HG03280 (cell line): ENCODE measurements around the gene MAPKAP1.

Experiments used
- ATAC-seq: cut with Tn5 transposase; IDR thresholded peaks from one replicate; pipeline ENCODE4 v1.9.1; 2021; ENCODE audit warnings: mild to moderate bottlenecking, moderate library complexity; ENCODE audit not compliant: unreplicated experiment

Gene MAPKAP1

GRCh38 chr9:125646217-125646616, 60.8 kb downstream of the MAPKAP1 start:
- no peak for ATAC-seq

GRCh38 chr9:125644819-125645507, 62.0 kb downstream of the MAPKAP1 start:
- ATAC-seq, result no peak

- no peak for ATAC-seq
Observed at GRCh38 chr9:125642311-125642710, 64.7 kb downstream of the MAPKAP1 start.

GRCh38 chr9:125639057-125639456, 68.0 kb downstream of the MAPKAP1 start:
- ATAC-seq, result no peak

GRCh38 chr9:125638239-125639045, 68.6 kb downstream of the MAPKAP1 start:
- no peak for ATAC-seq

- no peak for ATAC-seq
Observed at GRCh38 chr9:125637241-125637640, 69.8 kb downstream of the MAPKAP1 start.

GRCh38 chr9:125635888-125636287, 71.1 kb downstream of the MAPKAP1 start:
- ATAC-seq, result no peak

GRCh38 chr9:125634040-125634717, 72.8 kb downstream of the MAPKAP1 start:
- ATAC-seq, result no peak

GRCh38 chr9:125633116-125633745, 73.8 kb downstream of the MAPKAP1 start:
- no peak for ATAC-seq

- peak; percentile 54 for ATAC-seq
Observed at GRCh38 chr9:125632321-125633115, 74.5 kb downstream of the MAPKAP1 start.

GRCh38 chr9:125631391-125632085, 75.5 kb downstream of the MAPKAP1 start:
- peak; percentile 33 for ATAC-seq

GRCh38 chr9:125630436-125630835, 76.6 kb downstream of the MAPKAP1 start:
- no peak for ATAC-seq

GRCh38 chr9:125629446-125629845, 77.6 kb downstream of the MAPKAP1 start:
- no peak for ATAC-seq

- ATAC-seq, result no peak
Observed at GRCh38 chr9:125626187-125626586, 80.8 kb downstream of the MAPKAP1 start.

- no peak for ATAC-seq
Observed at GRCh38 chr9:125621170-125621569, 85.8 kb downstream of the MAPKAP1 start.

GRCh38 chr9:125620216-125620615, 86.8 kb downstream of the MAPKAP1 start:
- ATAC-seq, result no peak

GRCh38 chr9:125617087-125617486, 89.9 kb downstream of the MAPKAP1 start:
- no peak for ATAC-seq

- ATAC-seq, result no peak
Observed at GRCh38 chr9:125613141-125613540, 93.9 kb downstream of the MAPKAP1 start.

GRCh38 chr9:125612616-125613015, 94.4 kb downstream of the MAPKAP1 start:
- no peak for ATAC-seq
